T1000 (cell line): ENCODE measurements around the gene PIK3AP1.
"Not testable (repeated sequence)": the region's sequence is repeated elsewhere in the genome, so short reads cannot be mapped to it uniquely, and the experiment has no call there.

Experiments
- DNase-seq: peaks from one replicate; lab custom pipeline; 2025; ENCODE audit warnings: mixed read lengths; lab: John Stamatoyannopoulos, UW

Gene PIK3AP1

DNA sequence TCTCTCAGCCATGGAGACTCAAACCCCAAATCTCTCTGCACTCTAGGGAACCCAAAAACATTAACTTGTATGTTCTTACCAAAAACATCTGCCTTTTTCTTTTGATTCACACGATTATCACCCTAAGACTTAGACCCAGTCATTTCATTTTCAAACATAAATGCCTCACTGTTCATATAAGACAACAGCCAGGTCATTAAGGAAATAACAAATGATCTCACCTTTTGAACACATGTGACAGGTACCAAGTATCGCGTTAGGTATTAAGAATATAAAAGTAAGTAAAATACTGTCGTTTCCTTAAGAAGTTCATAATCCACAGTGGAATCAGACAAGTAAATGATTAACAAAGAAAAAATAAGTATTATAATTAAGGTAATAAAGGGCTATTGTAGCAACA, 142.3 kb downstream of the PIK3AP1 start:
- no peak for DNase-seq

- no peak for DNase-seq
Observed at GRCh38 chr10:96577069-96577468, 143.2 kb downstream of the PIK3AP1 start.

DNA sequence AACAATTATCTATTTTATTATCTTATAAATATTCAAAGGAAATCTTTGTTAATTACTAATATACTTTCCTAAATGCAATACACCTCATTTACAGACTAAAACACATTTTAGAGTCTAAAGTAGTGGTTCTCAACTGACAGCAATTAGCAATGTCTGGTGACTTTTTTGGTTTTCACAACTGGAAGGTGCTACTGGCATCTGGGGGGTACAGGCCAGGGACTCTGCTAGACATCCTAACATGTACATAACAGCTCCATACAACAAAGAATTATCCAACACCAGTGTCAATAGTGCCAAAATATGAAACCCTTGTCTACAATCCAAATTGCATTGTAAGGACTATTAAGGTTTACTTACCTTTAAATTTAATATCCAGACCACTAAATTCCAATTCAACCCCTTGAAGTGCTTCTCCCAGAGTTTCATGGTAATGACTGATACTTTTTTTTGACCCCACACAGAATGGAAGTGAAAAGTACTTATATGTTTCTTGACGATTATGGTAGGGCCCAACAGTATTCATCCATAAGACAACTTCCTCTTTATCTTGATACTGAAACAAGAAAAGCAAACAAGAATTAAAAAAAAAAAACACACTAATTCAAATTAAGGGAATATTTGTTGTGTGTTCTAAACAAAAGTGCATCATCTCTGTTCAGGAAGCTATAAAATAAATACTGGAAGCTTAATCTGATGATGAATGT, 143.9 kb downstream of the PIK3AP1 start:
- no peak for DNase-seq

DNA sequence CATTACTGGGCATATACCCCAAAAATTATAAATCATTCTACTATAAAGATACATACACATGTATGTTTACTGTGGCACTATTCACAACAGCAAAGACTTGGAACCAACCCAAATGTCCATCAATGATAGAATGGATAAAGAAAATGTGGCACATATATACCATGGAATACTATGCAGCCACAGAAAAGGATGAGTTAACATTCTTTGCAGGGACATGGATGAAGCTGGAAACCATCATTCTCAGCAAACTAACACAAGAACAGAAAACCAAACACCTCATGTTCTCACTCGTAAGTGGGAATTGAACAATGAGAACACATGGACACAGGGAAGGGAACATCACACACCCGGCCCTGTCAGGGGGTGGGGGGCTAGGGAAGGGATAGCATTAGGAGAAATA, 145.8 kb downstream of the PIK3AP1 start:
- DNase-seq = not testable (repeated sequence)

DNA sequence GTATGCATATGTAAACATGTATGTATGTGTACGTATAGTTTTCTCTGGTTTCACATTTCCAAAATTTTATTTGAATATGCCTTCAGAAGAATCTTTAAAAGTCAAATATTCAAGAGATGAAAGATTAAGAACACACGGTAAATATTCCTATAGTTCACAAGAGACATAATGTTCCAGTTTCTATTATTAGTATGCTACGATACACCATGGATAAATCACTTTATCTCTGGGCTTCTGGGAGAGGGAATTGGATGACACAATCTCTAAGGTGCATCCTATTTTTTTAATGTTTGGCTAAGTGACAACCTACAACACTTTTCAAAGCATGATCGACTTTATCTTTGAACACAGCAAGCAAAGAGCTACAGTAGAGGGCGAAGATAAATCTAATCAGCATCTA, 147.3 kb downstream of the PIK3AP1 start:
- DNase-seq = no peak

DNA sequence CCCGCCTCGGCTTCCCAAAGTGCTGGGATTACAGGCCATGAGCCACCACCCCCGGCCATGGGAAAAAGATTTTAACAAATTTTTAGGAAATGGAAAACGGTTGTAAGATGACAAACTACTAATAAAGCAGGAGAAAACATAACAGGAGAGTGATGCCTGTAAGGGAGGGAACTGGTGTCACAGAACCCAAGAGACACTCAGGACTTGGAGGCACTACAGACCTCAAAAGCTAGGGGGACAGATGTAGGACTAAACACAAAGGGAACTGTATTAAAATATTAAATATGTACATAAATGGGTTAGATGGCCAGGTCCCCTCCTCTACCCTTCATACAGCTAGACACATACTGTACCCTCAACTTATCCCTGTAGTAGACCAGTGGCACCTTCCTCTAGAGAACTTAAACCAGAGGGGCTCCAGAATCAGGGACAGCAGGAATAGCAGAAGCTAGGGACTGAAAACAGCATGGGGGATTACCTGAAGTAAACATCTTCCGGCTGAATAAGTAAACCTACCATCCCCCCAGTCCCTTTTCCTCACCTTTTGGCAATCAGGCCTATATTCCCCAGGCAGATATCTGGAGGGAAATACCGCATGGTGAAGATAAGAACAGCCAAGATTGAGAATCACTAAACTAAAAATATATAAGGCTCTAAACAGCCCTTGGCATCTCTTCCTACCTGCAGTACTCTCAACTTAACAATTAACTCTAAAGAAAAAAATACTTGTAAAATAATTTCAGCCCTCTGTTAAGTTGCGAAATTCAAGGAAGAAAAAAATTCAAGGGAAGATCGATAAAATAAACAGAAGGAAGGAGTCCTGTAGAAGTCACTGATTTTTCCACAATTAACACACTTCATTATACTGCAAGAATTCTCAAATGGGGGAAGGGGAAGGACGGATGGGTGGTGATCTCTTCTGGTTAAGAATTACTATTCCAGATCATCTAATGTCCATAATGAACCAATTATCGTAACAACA, 149.0 kb downstream of the PIK3AP1 start:
- no peak for DNase-seq

- DNase-seq = no peak
Observed at GRCh38 chr10:96570511-96570910, 149.8 kb downstream of the PIK3AP1 start.

DNA sequence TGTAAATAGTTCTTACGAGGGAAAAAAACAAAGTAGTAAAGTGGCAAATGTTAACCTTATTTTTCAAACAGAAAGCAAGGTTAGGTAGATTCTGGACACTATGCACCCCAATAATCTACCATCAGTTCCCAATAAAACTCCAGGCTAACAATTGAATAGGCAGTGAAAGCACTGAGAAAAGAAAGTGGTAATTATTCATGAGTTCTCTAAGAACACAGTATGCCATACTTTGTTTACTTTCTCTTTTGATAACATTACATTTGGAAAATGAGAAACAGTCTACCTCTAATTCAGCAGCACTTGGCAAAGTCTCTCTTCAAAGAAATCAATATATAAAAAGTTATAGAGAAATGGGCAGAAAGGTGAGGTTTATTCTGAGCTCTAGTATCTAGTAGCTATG, 151.9 kb downstream of the PIK3AP1 start:
- no peak for DNase-seq

GRCh38 chr10:96565774-96566173, 154.5 kb downstream of the PIK3AP1 start:
- DNase-seq = no peak

- DNase-seq = no peak
Observed at GRCh38 chr10:96560966-96561887, 159.1 kb downstream of the PIK3AP1 start.

- no peak for DNase-seq
Observed at GRCh38 chr10:96560489-96560888, 159.8 kb downstream of the PIK3AP1 start.

GRCh38 chr10:96556003-96556402, 164.3 kb downstream of the PIK3AP1 start:
- DNase-seq = no peak

DNA sequence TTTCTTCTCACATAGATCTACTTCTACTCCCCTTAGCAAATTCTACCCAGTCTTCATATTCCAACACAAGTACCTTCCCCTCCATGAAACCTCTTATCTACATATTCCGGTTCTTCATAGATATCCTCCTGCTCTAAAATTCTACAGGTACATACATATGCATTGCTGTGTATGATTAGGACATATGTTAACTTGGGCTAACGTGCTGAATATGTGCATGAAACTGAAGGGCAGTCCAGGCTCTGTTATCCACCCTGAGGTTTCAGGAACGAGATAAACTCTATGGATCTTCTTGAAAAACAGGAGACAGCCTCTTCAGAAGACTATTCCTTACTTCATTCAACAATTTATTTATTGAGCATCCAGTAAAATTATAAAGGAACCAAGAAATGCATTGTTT, 165.0 kb downstream of the PIK3AP1 start:
- DNase-seq = no peak

DNA sequence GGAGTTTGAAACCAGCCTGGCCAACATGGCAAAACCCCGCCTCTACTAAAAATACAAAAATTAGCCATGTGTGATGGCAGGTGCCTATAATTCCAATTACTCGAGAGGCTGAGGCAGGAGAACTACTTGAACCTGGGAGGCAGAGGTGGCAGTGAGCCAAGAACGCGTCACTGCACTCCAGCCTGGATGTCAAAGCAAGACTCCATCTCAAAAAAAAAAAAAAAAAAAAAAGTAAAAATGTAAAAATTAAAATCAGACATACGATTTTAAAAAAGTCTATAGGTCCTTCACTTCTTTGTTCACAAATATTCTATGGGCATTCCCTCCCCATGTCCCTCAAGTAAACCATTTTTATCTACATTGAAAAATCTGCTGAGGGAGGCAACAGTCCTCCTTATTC, 171.7 kb downstream of the PIK3AP1 start:
- no peak for DNase-seq

DNA sequence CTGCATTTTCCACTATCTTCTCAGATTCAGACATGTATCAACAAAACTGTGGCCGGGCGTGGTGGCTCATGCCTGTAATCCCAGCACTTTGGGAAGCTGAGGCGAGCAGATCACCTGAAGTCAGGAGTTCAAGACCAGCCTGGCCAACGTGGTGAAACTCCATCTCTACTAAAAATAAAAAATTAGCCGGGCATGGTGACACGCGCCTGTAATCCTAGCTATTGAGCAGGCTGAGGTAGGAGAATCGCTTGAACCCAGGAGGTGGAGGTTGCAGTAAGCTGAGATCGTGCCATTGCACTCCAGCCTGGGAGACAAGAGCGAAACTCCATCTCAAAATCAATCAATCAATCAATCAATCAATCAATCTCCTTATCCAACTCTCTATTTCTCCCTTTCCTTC, 174.8 kb downstream of the PIK3AP1 start:
- not testable (repeated sequence) for DNase-seq
